SK-N-DZ (cell line): ENCODE data around the gene AK1.

Experiments used
- DNase-seq: peaks from one replicate; pipeline ENCODE4 v3.0.0-alpha.2; 2015; ENCODE audit warnings: low spot score
- small RNA-seq, 2 experiments: library from RNA; depleted of rRNA; stranded (forward); fragments of <200 nt; gene quantifications; one replicate each; pipeline ENCODE3, GENCODE V24; 2014

AK1 gene

DNA sequence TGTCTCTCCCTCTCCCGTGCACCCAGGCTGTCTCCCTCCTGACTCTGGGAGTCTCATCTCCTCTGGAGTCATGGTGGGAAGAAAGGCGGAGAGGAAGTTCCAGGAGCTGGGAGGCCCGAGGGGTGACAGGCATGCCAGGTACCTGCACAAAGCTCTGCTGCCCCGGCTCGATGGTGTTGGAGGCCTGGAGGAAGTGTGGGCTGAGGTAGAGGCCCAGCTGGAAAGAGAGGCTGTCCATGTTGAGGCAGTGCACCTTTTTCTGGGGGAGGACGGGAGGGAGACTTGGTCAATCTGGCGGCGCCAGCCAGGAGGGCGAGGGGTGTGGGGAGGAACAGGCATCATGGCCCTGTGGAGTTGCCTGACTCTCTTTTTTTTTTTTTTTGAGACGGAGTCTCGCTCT is 58.9 kb downstream of the AK1 start:
- DNase-seq, result no peak

DNA sequence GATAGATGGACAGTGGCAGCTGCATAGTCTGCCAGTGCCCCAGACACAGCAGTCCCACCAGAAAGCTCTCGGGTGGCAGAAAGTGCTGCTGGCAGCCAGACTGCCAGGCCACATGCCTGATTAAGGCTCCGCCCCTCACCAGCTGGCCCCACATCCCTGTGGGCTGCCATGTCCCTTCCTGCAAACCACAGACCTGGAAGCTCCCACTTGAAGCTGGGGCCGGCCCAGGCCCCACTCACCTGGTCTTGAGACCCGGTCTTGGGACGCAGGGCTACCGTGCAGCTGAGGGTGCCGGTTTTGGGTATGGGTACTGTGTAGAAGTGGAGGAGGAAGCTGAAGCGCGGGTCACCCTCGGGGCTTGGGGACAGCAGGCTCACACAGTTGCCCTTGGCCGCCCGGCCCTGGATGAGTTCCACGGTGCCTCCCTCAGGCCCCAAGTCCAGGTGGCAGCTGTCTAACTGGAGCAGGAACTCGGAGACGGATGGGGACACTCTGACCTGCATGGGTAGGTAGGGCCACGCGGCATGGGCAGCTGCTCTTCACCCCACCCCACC is 59.5 kb downstream of the AK1 start:
- no peak for DNase-seq

DNA sequence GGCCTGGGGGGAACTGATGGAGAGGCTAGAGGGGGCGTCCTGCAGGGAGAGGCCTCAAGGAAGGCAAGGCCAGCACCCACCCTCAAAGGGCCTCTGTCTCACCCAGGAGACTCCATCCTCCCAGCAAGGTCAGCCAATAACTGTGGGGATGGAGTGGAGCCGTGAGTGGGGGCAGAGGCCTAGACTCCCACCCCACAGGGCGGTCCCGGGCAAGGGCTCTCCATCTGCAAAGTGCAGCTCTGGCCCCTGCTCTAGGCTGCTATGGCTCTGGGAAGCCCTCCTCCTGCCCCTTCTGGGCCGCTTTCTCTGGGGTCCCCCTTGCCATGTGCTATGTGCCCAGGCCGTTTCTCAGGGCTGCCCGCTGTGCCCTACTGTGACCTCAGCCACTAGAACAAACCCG is 60.7 kb downstream of the AK1 start:
- no peak for DNase-seq

Small RNA genes within 50 kb of the gene (small RNA-seq; reads per million reads assigned to genes)
- gene MIR4672, result 0 to 0.04 reads per million in 2 experiments
- gene RF00019, result 0 reads per million in 2 experiments
- gene RNA5SP296, result 0 reads per million in 2 experiments
